ENCODE measurements around the gene AMN. TPM values are rescaled to one million over a fixed set of nuclear protein-coding genes. Genes with fewer than 3 reads are reported as not detected.

The AMN gene
- total RNA-seq, 3 donors from 2014 or later, result 128 to 486 (median 198) TPM

- TF ChIP-seq CTCF (IDR thresholded peaks at IDR 0.05), result no peak
- intact Hi-C loops (cut with DNase I, micrococcal nuclease), result no loop called here
- Histone ChIP-seq H3K4me3 (no peak overlapping the region), H3K4me1 (ENCODE audit: low read depth) (no peaks in the 10 kb centered on the region), H3K36me3 (ENCODE audit: low read depth) (no peaks in the 10 kb centered on the region), H3K9me3 (no peaks in the 10 kb centered on the region)
- peak in 1 of 3 donors; percentile 21 for DNase-seq
- no peak for ATAC-seq
Measured at GRCh38 chr14:102907980-102908730, 14.3 kb upstream of the AMN start.

- Histone ChIP-seq H3K36me3 (ENCODE audit: low read depth) (no peaks in the 10 kb centered on the region), H3K9me3 (no peaks in the 10 kb centered on the region), H3K4me1 (ENCODE audit: low read depth) (no peaks in the 10 kb centered on the region), H3K4me3 (no peak overlapping the region)
- no peak for TF ChIP-seq CTCF (IDR thresholded peaks at IDR 0.05)
- intact Hi-C loops (cut with DNase I, micrococcal nuclease), result no loop called here
- ATAC-seq, result no peak
- DNase-seq, result peak in 1 of 3 donors; percentile 19
Measured at GRCh38 chr14:102908766-102909455, 13.6 kb upstream of the AMN start.

- ATAC-seq (no peak), DNase-seq (peak in 2 of 3 donors; percentile 17 to 39)
- H3K9me3 ChIP-seq, result no peaks in the 10 kb centered on the region
- H3K4me3 ChIP-seq, result no peak overlapping the region
- no peaks in the 10 kb centered on the region for H3K4me1 ChIP-seq (ENCODE audit: low read depth)
- no peak for TF ChIP-seq CTCF (IDR thresholded peaks at IDR 0.05)
- no peaks in the 10 kb centered on the region for H3K36me3 ChIP-seq (ENCODE audit: low read depth)
- intact Hi-C loops (cut with DNase I, micrococcal nuclease), result no loop called here
Measured at GRCh38 chr14:102909462-102909861, 13.0 kb upstream of the AMN start.

- H3K9me3 ChIP-seq, result no peaks in the 10 kb centered on the region
- ATAC-seq (no peak), DNase-seq (peak in 2 of 3 donors; percentile 12 to 17)
- no peaks in the 10 kb centered on the region for H3K36me3 ChIP-seq (ENCODE audit: low read depth)
- no peak for TF ChIP-seq CTCF (IDR thresholded peaks at IDR 0.05)
- no peaks in the 10 kb centered on the region for H3K4me1 ChIP-seq (ENCODE audit: low read depth)
- H3K4me3 ChIP-seq, result no peak overlapping the region
- intact Hi-C loops (cut with DNase I, micrococcal nuclease), result loop anchor here in 1 of 2 donors (10.0 kb wide), 1 partner anchor 135 kb away; the partner anchor contains the start of gene TRAF3
Measured at GRCh38 chr14:102909911-102910310, 12.6 kb upstream of the AMN start.

GRCh38 chr14:102910442-102910841 is 12.0 kb upstream of the AMN start:
- intact Hi-C loops (cut with DNase I, micrococcal nuclease), result loop anchor here in 1 of 2 donors (10.0 kb wide), 1 partner anchor 136 kb away; the partner anchor contains the start of gene TRAF3
- TF ChIP-seq CTCF (IDR thresholded peaks at IDR 0.05), result no peak
- ATAC-seq (no peak), DNase-seq (peak in 2 of 3 donors; percentile 5 to 36)
- H3K36me3 ChIP-seq (ENCODE audit: low read depth), result no peaks in the 10 kb centered on the region
- no peaks in the 10 kb centered on the region for H3K9me3 ChIP-seq
- H3K4me1 ChIP-seq (ENCODE audit: low read depth), result no peaks in the 10 kb centered on the region
- no peak overlapping the region for H3K4me3 ChIP-seq
